Breast epithelium (tissue), 3 donors: ENCODE measurements around the gene SLIT1.

ENCODE experiments used
- POLR2A ChIP-seq: fragments of 450-650 bp; IDR thresholded peaks from one replicate; pipeline ENCODE4 v1.6.1; 2016; ENCODE audit warnings: antibody characterized with exemption, mild to moderate bottlenecking, moderate library complexity
- TF ChIP-seq, protein P1 (sequence below), 3 donors: fragments of 450-650 bp; IDR thresholded peaks; one replicate each; pipeline ENCODE4 v1.5.1; 2016 to 2017; ENCODE audit warnings: antibody characterized with exemption in 3 of 3, mild to moderate bottlenecking in 3 of 3, moderate library complexity in 3 of 3

DNA sequence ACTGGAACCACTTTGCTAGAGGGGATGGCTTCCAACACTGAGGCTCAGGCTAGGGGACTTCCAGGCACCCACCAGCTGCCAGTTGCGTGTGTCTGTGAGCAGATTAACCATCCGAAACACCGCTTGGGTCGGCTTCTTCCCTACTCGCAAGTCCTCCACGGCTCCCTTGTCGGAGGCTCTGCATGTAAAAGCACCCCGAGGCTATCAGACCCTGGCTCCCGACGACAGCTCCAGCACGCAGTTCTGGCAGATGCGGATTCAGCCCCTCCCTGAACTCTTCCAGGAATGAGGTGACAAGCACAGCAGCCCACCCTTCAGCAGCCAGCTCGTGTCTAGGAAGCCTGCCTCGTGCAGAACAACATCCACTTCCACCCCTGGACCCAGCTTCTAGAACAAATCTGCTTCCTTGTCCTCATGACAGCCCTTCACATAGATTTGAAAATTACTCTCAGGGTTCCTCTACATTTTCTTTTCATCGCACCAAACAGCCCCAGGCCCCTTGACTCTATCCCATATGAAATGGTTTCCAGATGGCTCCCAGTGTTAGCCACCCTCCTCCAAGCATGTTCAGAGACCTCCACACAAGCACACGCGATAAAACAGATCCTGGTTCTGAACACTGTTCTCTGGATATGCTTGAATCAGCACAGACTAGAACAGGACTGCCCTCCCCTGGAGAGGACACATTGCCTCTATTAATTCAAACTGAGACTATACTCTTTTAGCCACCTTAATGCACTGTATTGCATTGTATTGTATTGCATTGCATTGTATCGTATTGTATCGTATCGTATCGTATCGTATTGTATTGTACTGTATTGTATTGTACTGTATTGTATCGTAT is 44.6 kb downstream of the SLIT1 start:
- TF ChIP-seq, protein P1, sequence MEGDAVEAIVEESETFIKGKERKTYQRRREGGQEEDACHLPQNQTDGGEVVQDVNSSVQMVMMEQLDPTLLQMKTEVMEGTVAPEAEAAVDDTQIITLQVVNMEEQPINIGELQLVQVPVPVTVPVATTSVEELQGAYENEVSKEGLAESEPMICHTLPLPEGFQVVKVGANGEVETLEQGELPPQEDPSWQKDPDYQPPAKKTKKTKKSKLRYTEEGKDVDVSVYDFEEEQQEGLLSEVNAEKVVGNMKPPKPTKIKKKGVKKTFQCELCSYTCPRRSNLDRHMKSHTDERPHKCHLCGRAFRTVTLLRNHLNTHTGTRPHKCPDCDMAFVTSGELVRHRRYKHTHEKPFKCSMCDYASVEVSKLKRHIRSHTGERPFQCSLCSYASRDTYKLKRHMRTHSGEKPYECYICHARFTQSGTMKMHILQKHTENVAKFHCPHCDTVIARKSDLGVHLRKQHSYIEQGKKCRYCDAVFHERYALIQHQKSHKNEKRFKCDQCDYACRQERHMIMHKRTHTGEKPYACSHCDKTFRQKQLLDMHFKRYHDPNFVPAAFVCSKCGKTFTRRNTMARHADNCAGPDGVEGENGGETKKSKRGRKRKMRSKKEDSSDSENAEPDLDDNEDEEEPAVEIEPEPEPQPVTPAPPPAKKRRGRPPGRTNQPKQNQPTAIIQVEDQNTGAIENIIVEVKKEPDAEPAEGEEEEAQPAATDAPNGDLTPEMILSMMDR (IDR thresholded peaks at IDR 0.05): no peak
- no peak for TF ChIP-seq POLR2A
